Natural killer cell (primary cell): ENCODE data around the gene CREB1. TPM values are rescaled to one million over a fixed set of nuclear protein-coding genes. Genes with fewer than 3 reads are reported as not detected.

Experiments
- ATAC-seq, 3 donors: fragments of 150-1000 bp in 2 of 3; fragments of 200-7000 bp in 1 of 3; cut with Tn5 transposase; 1 replicate in 1 of 3; 2 replicates in 2 of 3; pipeline ENCODE4 v1.10.0; 2021; ENCODE audit warnings: mild to moderate bottlenecking in 2 of 3, moderate library complexity in 2 of 3
- DNase-seq, 2 donors: peaks; one replicate each; pipeline versions ENCODE4 v3.0.0 to v3.0.0-alpha.2; 2013 to 2021; ENCODE audit warnings: mixed read lengths in 1 of 2
- H3K27ac ChIP-seq: one replicate; pipeline ENCODE4 v1.5.1; 2013; ENCODE audit warnings: mild to moderate bottlenecking, low read length
- H3K27me3 ChIP-seq: one replicate; pipeline ENCODE4 v1.6.1; 2013; ENCODE audit warnings: low read length; ENCODE audit not compliant: control insufficient read depth, insufficient read depth
- H3K36me3 ChIP-seq: one replicate; pipeline ENCODE4 v1.6.1; 2013; ENCODE audit warnings: low read length; ENCODE audit not compliant: control insufficient read depth, insufficient read depth
- H3K4me1 ChIP-seq: one replicate; pipeline ENCODE4 v1.6.1; 2013; ENCODE audit warnings: low read length; ENCODE audit not compliant: control insufficient read depth, insufficient read depth
- H3K4me3 ChIP-seq: one replicate; pipeline ENCODE4 v1.5.1; 2013; ENCODE audit warnings: low read length
- H3K9me3 ChIP-seq: one replicate; pipeline ENCODE4 v1.6.1; 2013; ENCODE audit warnings: low read length; ENCODE audit not compliant: control insufficient read depth, insufficient read depth
- H3K27ac Mint-ChIP-seq, 2 donors: one replicate each; pipeline ENCODE4 v1.8.0; 2022; ENCODE audit warnings: mild to moderate bottlenecking in 2 of 2, mixed read lengths in 2 of 2, moderate library complexity in 1 of 2
- H3K27me3 Mint-ChIP-seq, 2 donors: one replicate each; pipeline ENCODE4 v1.8.0; 2022; ENCODE audit warnings: low read depth in 2 of 2, mixed read lengths in 2 of 2
- H3K36me3 Mint-ChIP-seq: one replicate; pipeline ENCODE4 v1.8.0; 2022; ENCODE audit warnings: mixed read lengths
- H3K4me1 Mint-ChIP-seq, 2 donors: one replicate each; pipeline ENCODE4 v1.8.0; 2022; ENCODE audit warnings: mixed read lengths in 2 of 2
- H3K4me3 Mint-ChIP-seq: one replicate; pipeline ENCODE4 v1.8.0; 2022; ENCODE audit warnings: mild to moderate bottlenecking, moderate library complexity, mixed read lengths
- H3K9me3 Mint-ChIP-seq, 2 donors: one replicate each; pipeline ENCODE4 v1.8.0; 2022; ENCODE audit warnings: mixed read lengths in 2 of 2
- WGBS: methylation state at CpG from one replicate; pipeline ENCODE4 v1.1.7; 2013; ENCODE audit warnings: missing lambda C conversion rate; ENCODE audit not compliant: insufficient coverage; 5-methylcytosine and 5-hydroxymethylcytosine counted together
- intact Hi-C: fragments of 100-400 bp; cut with micrococcal nuclease; formaldehyde crosslinking; loops from one replicate; pipeline ENCODE4 v1.14.2; 2022
- total RNA-seq, 4 donors: library from RNA; stranded (reverse); fragments of 120-200 nt in 1 of 4; gene quantifications; one replicate each; pipeline versions ENCODE4 v1.2.3 to v1.2.4, GENCODE V29; 2013 to 2022
- TF ChIP-seq, protein P1 (sequence below): fragments of 200-600 bp; IDR thresholded peaks from one replicate; pipeline ENCODE4 v1.8.0; 2022; ENCODE audit warnings: antibody characterized with exemption

Gene CREB1
- total RNA-seq, 3 donors from 2014 or later (not counting 1 experiment from before 2014, with no cell fraction given) = 88.1 to 107 (median 106) TPM

- Histone ChIP-seq H3K4me1 (no peaks in the 10 kb centered on the region), H3K4me3 (no peak overlapping the region), H3K9me3 (no peaks in the 10 kb centered on the region), H3K27me3 (no peaks in the 10 kb centered on the region), H3K36me3 (peaks cover 69% of the 10 kb centered on the region), H3K27ac (no peak overlapping the region)
- DNase-seq (no peak), ATAC-seq (no peak)
- 97% methylated on average over 4 of the region's 4 CpGs for WGBS
- no peak overlapping the region for H3K4me3 Mint-ChIP-seq
- H3K36me3 Mint-ChIP-seq = peaks cover 14% of the 10 kb centered on the region
- peaks cover 20 to 24% of the 10 kb centered on the region in 2 donors for H3K4me1 Mint-ChIP-seq
- H3K27ac Mint-ChIP-seq = peak overlapping the region; percentile 4 to 69
- TF ChIP-seq, protein P1, sequence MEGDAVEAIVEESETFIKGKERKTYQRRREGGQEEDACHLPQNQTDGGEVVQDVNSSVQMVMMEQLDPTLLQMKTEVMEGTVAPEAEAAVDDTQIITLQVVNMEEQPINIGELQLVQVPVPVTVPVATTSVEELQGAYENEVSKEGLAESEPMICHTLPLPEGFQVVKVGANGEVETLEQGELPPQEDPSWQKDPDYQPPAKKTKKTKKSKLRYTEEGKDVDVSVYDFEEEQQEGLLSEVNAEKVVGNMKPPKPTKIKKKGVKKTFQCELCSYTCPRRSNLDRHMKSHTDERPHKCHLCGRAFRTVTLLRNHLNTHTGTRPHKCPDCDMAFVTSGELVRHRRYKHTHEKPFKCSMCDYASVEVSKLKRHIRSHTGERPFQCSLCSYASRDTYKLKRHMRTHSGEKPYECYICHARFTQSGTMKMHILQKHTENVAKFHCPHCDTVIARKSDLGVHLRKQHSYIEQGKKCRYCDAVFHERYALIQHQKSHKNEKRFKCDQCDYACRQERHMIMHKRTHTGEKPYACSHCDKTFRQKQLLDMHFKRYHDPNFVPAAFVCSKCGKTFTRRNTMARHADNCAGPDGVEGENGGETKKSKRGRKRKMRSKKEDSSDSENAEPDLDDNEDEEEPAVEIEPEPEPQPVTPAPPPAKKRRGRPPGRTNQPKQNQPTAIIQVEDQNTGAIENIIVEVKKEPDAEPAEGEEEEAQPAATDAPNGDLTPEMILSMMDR = no peak
- H3K27me3 Mint-ChIP-seq = no peaks in the 10 kb centered on the region
- intact Hi-C loops = no loop called here
- H3K9me3 Mint-ChIP-seq = no peaks in the 10 kb centered on the region
These were observed 55.2 kb downstream of the CREB1 start for GRCh38 chr2:207584952-207585351.

- Histone ChIP-seq H3K4me1 (no peaks in the 10 kb centered on the region), H3K36me3 (peaks cover 55% of the 10 kb centered on the region), H3K4me3 (no peak overlapping the region), H3K27me3 (no peaks in the 10 kb centered on the region), H3K27ac (no peak overlapping the region), H3K9me3 (no peaks in the 10 kb centered on the region)
- no peak for DNase-seq
- Mint-ChIP-seq H3K4me3 (no peak overlapping the region), H3K27ac (peak overlapping the region; percentile 10 to 32), H3K9me3 (no peaks in the 10 kb centered on the region), H3K27me3 (no peaks in the 10 kb centered on the region), H3K36me3 (peaks cover 8% of the 10 kb centered on the region), H3K4me1 (peaks cover 16 to 20% of the 10 kb centered on the region in 2 donors)
- ATAC-seq = no peak
- intact Hi-C loops = no loop called here
- TF ChIP-seq, protein P1 = no peak
- WGBS = 100% methylated on average over 5 of the region's 7 CpGs
These were observed 57.5 kb downstream of the CREB1 start for GRCh38 chr2:207587305-207587704.

DNA sequence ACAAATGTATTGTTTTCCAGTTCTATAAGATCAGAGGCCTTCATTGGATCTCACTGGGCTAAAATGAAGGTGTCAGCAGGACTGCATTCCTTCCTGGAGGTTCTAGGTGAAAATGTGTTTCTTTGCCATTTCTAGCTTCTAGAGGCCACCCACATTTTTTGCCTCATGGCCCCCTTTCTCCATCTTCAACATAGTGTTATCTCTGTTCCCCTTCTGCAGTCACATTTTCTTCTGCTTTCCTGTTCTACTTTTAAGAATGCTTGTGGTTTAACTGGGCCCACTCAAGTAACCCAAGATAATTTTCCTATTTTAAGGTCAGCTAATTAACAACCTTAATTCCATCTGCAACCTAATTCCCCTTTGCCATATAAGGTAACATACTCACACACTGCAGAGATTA is 59.4 kb downstream of the CREB1 start:
- intact Hi-C loops = no loop called here
- Mint-ChIP-seq H3K4me1 (peaks cover 17 to 21% of the 10 kb centered on the region in 2 donors), H3K27ac (peak overlapping the region; percentile 13 to 32), H3K27me3 (no peaks in the 10 kb centered on the region), H3K36me3 (peaks cover 16% of the 10 kb centered on the region), H3K9me3 (no peaks in the 10 kb centered on the region), H3K4me3 (no peak overlapping the region)
- no peak overlapping the region for H3K27ac ChIP-seq
- peaks cover 43% of the 10 kb centered on the region for H3K36me3 ChIP-seq
- H3K27me3 ChIP-seq = no peaks in the 10 kb centered on the region
- no peak overlapping the region for H3K4me3 ChIP-seq
- ATAC-seq = no peak
- no peak for DNase-seq
- no peaks in the 10 kb centered on the region for H3K4me1 ChIP-seq
- H3K9me3 ChIP-seq = no peaks in the 10 kb centered on the region
- TF ChIP-seq, protein P1 = no peak

GRCh38 chr2:207593277-207593676 is 63.5 kb downstream of the CREB1 start:
- H3K4me3 ChIP-seq = no peak overlapping the region
- intact Hi-C loops = no loop called here
- no peak for DNase-seq
- H3K36me3 ChIP-seq = peaks cover 38% of the 10 kb centered on the region
- no peak overlapping the region for H3K4me3 Mint-ChIP-seq
- no peak overlapping the region for H3K27ac ChIP-seq
- H3K4me1 Mint-ChIP-seq = peaks cover 19 to 26% of the 10 kb centered on the region in 2 donors
- peak overlapping the region in 1 of 2 donors; percentile 38 for H3K27ac Mint-ChIP-seq
- no peaks in the 10 kb centered on the region for H3K9me3 Mint-ChIP-seq
- H3K27me3 ChIP-seq = no peaks in the 10 kb centered on the region
- ATAC-seq = no peak
- peaks cover 2% of the 10 kb centered on the region for H3K4me1 ChIP-seq
- H3K36me3 Mint-ChIP-seq = peaks cover 8% of the 10 kb centered on the region
- no peaks in the 10 kb centered on the region for H3K9me3 ChIP-seq
- TF ChIP-seq, protein P1 = no peak
- no peaks in the 10 kb centered on the region for H3K27me3 Mint-ChIP-seq
